Kidney (tissue), 14 donors: ENCODE measurements around the gene BUD23. TPM values are rescaled to one million over a fixed set of nuclear protein-coding genes. Genes with fewer than 3 reads are reported as not detected.
"Not testable (repeated sequence)": the region's sequence is repeated elsewhere in the genome, so short reads cannot be mapped to it uniquely, and the experiment has no call there.

ENCODE experiments used
- DNase-seq, 5 donors: peaks; one replicate each; pipeline ENCODE4 v3.0.0-alpha.2; 2013 to 2020
- FAIRE-seq: peaks from 2 replicates; lab custom pipeline; 2012; peaks lifted over from hg19 to GRCh38; lab: Jason Lieb, UNC
- H3K27ac ChIP-seq, 2 donors: one replicate each; pipeline ENCODE4 v1.7.0; 2013; ENCODE audit warnings: low read depth in 2 of 2, low read length in 2 of 2, inconsistent platforms in 1 of 2
- H3K27me3 ChIP-seq: one replicate; pipeline ENCODE4 v1.7.1; 2013; ENCODE audit warnings: low read length, inconsistent platforms; ENCODE audit not compliant: control insufficient read depth, insufficient read depth
- H3K36me3 ChIP-seq, 3 donors: one replicate each; pipeline versions ENCODE4 v1.7.0 to v1.7.1; 2013; ENCODE audit warnings: low read length in 3 of 3, control low read depth in 1 of 3, inconsistent platforms in 1 of 3; ENCODE audit not compliant: insufficient read depth in 3 of 3, control insufficient read depth in 2 of 3
- H3K4me1 ChIP-seq, 3 donors: one replicate each; pipeline versions ENCODE4 v1.7.0 to v1.7.1; 2013; ENCODE audit warnings: low read length in 3 of 3, inconsistent platforms in 1 of 3, low read depth in 1 of 3; ENCODE audit not compliant: control insufficient read depth in 2 of 3, insufficient read depth in 2 of 3
- H3K4me3 ChIP-seq, 3 donors: one replicate each; pipeline versions ENCODE4 v1.7.0 to v1.8.1; 2013; ENCODE audit warnings: low read length in 3 of 3, control low read depth in 1 of 3, inconsistent platforms in 1 of 3
- H3K9ac ChIP-seq, 3 donors: one replicate each; pipeline versions ENCODE4 v1.7.0 to v1.7.1; 2013; ENCODE audit warnings: low read length in 3 of 3, control low read depth in 1 of 3, inconsistent platforms in 1 of 3
- H3K9me3 ChIP-seq, 3 donors: one replicate each; pipeline versions ENCODE4 v1.7.0 to v1.7.1; 2013; ENCODE audit warnings: low read length in 3 of 3, control low read depth in 1 of 3, inconsistent platforms in 1 of 3; ENCODE audit not compliant: control insufficient read depth in 2 of 3, insufficient read depth in 1 of 3
- CTCF ChIP-seq: IDR thresholded peaks from 3 replicates; pipeline ENCODE4 v1.5.1; 2012; ENCODE audit warnings: mild to moderate bottlenecking, moderate library complexity, borderline replicate concordance; ENCODE audit not compliant: insufficient read depth; ENCODE audit errors: extremely low read depth
- intact Hi-C: fragments of 100-400 bp; cut with DNase I; formaldehyde crosslinking; loops from one replicate; pipeline ENCODE4 v1.11.1; 2022
- polyA plus RNA-seq: library from polyadenylated mRNA; stranded (reverse); fragments of 350-450 nt; fragmentation: Illumina TruSeq; extraction: RNeasy Lipid Tissue Mini Kit (QIAGEN cat#74804); gene quantifications from one replicate; pipeline ENCODE4 v1.2.3, GENCODE V29; 2014; ENCODE audit warnings: low read depth, low replicate concordance; ENCODE audit not compliant: insufficient read depth
- total RNA-seq: library from RNA; stranded (reverse); fragmentation: NEBNext Ultra II Directional; extraction: Animal tissue kit (Norgen Biotek cat#: 25700); gene quantifications from one replicate; pipeline ENCODE4 v1.2.1, GENCODE V29; 2021
- donor health status: control.
- donor health status: control.
- donor health status: control.
- donor health status: control.
- donor health status: control.
- donor health status: DM: yes; HTN: yes; CAD: no.
- donor health status: Normal renal cell carcinoma (clear cell type).

Gene BUD23
- total and polyA plus RNA-seq, 2 donors from 2014 or later, result 61.0 to 92.7 TPM

GRCh38 chr7:73671857-73672445 lies 11.4 kb upstream of the BUD23 start:
- intact Hi-C loops, result no loop called here
- no peak overlapping the region for H3K9ac ChIP-seq
- H3K27ac ChIP-seq, result no peak overlapping the region
- H3K4me3 ChIP-seq, result no peak overlapping the region
- FAIRE-seq (no peak), DNase-seq (no peak)
- TF ChIP-seq CTCF, result no peak
- peaks cover 0 to 6% (median 0%) of the 10 kb centered on the region in 3 donors for H3K4me1 ChIP-seq
- no peaks in the 10 kb centered on the region for H3K9me3 ChIP-seq
- no peaks in the 10 kb centered on the region for H3K36me3 ChIP-seq
- no peaks in the 10 kb centered on the region for H3K27me3 ChIP-seq

- Histone ChIP-seq H3K4me3 (no peak overlapping the region), H3K27me3 (no peaks in the 10 kb centered on the region), H3K9ac (no peak overlapping the region), H3K27ac (no peak overlapping the region), H3K4me1 (no peaks in the 10 kb centered on the region), H3K9me3 (no peaks in the 10 kb centered on the region), H3K36me3 (peaks cover 0 to 4% (median 2%) of the 10 kb centered on the region in 3 donors)
- no peak for FAIRE-seq
- DNase-seq, result no peak
- TF ChIP-seq CTCF, result no peak
- intact Hi-C loops, result no loop called here
Measured at GRCh38 chr7:73674468-73675124, 8.8 kb upstream of the BUD23 start.

DNA sequence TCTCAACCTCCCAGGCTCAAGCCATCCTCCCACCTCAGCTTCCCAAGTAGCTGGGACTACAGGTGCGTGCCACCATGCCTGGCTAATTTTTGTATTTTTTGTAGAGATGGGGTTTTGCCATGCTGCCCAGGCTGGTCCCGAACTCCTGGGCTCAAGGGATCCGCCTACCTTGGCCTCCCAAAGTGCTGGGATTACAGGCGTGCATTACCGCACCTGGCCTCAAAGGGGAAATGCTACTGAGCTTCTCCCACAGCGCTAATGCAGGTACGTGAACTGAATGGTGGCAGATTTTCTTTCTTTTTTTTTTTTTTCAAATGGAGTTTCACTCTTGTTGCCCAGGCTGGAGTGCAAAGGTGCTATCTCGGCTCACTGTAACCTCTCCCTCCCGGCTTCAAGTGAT lies 7.3 kb upstream of the BUD23 start:
- H3K4me3 ChIP-seq, H3K36me3 ChIP-seq, H3K27ac ChIP-seq, DNase-seq, intact Hi-C loops, H3K27me3 ChIP-seq, H3K9ac ChIP-seq, H3K9me3 ChIP-seq, H3K4me1 ChIP-seq, FAIRE-seq: not testable (repeated sequence)

DNA sequence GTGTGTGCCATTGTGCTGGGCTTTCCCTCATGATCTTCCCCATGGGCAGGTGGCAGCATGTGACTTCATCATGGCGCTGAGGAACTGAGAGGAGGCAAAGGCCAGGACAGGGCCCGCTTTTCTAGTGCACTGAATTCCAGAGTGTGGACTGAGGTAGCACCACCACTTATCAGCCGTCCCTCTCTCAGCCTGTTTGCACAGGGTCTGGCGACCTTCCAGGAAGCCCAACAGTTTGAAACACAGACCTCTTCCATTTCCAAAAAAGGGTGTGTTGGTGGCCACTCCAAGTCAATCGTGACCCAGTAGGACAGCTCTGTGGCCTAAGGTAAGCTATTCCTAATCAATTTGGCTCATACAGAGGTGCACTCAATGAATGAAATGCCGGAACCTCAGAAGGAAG lies 4.5 kb upstream of the BUD23 start:
- no peaks in the 10 kb centered on the region for H3K9me3 ChIP-seq
- intact Hi-C loops, result no loop called here

More for the DNA sequence above, 4.5 kb upstream of the BUD23 start:
- Histone ChIP-seq H3K27me3 (no peaks in the 10 kb centered on the region), H3K4me3 (no peak overlapping the region), H3K9ac (no peak overlapping the region), H3K4me1 (peaks cover 4 to 15% (median 13%) of the 10 kb centered on the region in 3 donors), H3K36me3 (peaks cover 0 to 4% (median 2%) of the 10 kb centered on the region in 3 donors), H3K27ac (no peak overlapping the region)
- no peak for TF ChIP-seq CTCF
- DNase-seq (no peak), FAIRE-seq (no peak)
